Diencephalon (tissue), 1 donor: Measurements from ENCODE around the gene CNOT11. TPM values are rescaled to one million over a fixed set of nuclear protein-coding genes. Genes with fewer than 3 reads are reported as not detected.

Experiments used
- small RNA-seq: library from RNA; depleted of rRNA; stranded (forward); fragments of <200 nt; gene quantifications from one replicate; pipeline ENCODE3, GENCODE V24; 2014
- total RNA-seq: library from RNA; depleted of rRNA; stranded (reverse); fragments of >200 nt; gene quantifications from one replicate; pipeline ENCODE4 v1.2.3, GENCODE V29; 2014

CNOT11 gene
- 20.5 TPM for total RNA-seq

DNA sequence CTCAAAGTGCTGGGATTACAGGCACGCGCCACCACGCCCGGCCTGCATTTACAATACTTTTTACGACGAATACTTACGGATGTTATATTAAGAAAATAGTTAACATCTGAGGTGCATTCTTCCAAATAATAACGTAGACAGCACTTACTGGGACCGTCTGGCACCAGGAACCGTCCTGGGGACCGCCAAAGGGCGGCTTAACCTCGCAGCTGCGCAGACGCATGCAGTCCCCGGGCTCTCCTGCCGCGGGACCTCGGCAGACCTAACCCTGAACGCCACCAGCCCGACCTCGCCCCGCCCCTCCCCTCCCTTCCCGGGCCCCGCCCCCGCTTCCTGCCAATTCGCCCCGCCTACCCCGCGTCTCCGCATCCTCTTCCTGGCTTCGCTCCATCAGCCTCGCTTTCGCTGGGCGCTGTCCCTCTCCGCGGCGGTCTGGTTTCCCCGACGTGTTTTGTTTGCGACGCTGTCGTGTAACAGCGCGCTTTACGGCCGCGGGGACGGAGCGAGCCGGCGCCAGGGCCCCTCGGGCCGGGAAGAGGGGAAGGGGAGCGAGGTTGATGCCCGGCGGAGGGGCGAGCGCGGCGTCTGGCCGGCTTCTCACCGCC lies at the start of gene CNOT11:
Gene CNOT11, plus strand, starts transcription at position 479 of the 605 bp plus-strand sequence. Its CDS starts 79 bp downstream, at position 558.

DNA sequence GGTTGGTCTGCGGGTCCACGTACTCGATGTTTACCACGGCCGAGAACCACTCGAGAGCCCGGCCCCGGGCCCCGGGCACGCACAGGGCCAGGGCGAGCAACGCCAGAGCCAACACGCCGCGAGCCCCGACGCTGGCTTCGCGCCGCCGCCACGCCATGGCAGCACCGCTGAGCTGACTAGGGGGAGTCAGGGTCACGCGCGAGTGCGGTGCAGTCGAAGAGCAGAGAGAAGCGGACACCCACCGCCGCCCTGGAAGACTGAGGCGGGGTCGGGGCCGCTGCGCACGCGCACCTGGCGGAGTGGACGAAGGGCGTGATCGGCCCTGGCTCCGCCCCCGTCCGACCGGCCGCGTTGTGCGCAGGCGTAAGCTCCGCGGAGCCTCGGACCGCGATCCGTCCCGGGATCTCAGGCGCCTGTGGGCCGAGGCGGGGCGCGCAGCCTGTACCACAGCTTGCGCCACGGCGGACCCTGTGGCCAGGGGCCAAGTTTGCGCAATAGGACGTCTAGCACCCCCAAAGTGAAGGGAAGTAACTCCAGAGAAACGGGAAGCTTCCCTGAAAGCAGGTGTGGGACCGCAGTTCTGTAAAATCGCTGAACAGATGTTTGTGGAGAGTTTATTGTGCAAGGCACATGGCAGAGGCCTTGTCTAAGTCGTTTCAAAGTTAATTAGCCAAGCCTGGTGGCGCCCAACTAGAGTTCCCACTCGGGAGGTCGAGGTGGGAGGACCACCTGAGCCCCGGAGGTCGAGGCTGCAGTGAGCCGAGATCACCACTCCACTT lies 55.9 kb downstream of the CNOT11 start, which contains the start of gene RNF149:
Gene RNF149, minus strand, starts transcription at position 270 of the 779 bp plus-strand sequence. Its CDS starts 113 bp downstream, at position 157.

Small RNA genes lying within 50 kb of the gene (small RNA-seq; reads per million reads assigned to genes)
- gene MIR5696 (0.08 reads per million), gene SNORD89 (169 reads per million, percentile 97 among the genes with 10 or more reads in this experiment)

Other genes with a start within 250 kb of the CNOT11 start
- gene TBC1D8, start 101.5 kb upstream of the CNOT11 start, total RNA-seq = 14.5 TPM
- gene RNF149, start 55.8 kb downstream of the CNOT11 start, total RNA-seq = 43.6 TPM
- gene CREG2, start 134.6 kb downstream of the CNOT11 start, total RNA-seq = 47.1 TPM
- 1.2 TPM for gene RFX8, start 222.2 kb downstream of the CNOT11 start, total RNA-seq